MM.1S (cell line): Measurements from ENCODE around the gene CACNA1D.

ENCODE experiments used
- EZH2 ChIP-seq: fragments of 300-600 bp; sonication (generic); optimal IDR thresholded peaks from 2 replicates; pipeline ENCODE3; 2017; ENCODE audit warnings: low read depth, mild to moderate bottlenecking, antibody characterized with exemption, low read length, mixed read lengths
- EZH2phosphoT487 ChIP-seq: fragments of 300-600 bp; sonication (generic); IDR thresholded peaks from 2 replicates; pipeline ENCODE4 v1.6.1; 2018; ENCODE audit warnings: antibody characterized with exemption, low read length
- TF ChIP-seq, protein P1 (sequence below): fragments of 300-600 bp; sonication (generic); IDR thresholded peaks from 2 replicates; pipeline ENCODE4 v1.5.1; 2016; ENCODE audit warnings: antibody characterized with exemption, low read length, mixed read lengths

DNA sequence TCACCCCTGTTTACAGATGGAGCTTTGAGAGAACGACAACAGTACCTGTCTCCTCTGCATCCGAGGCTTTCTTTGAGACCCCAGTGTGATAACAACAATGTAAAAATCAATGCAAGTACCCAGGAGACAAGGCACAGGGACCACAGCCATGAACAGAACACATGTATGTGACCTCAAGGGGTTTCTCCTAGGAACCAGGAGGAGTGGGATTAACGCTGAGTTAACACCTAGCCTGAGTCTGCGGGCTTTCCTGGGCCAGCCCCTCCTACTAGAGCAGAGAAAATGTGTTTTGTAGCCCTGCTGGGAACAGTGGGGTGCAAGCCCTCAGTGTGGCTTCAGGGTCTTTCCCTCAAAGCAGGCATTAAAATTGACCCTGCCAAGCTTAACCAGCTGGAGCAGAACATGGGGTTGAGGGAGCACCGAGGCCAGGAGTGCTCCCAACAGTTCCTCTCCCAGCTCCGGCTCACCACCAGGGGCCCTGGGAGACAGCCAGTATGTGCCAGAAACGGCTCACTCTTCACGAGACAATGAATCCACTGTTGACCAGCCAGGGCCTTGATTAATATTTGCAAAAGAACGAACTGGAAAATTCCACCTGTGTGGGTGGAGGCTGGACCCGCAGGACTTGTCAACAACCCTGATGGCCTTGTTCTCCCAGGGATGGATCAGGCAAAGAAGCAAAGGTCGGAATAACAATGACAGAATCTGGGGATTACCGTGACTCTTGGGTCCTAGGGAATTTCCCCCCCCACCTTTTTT lies 348.2 kb downstream of the CACNA1D start:
- TF ChIP-seq EZH2: no peak
- TF ChIP-seq, protein P1, sequence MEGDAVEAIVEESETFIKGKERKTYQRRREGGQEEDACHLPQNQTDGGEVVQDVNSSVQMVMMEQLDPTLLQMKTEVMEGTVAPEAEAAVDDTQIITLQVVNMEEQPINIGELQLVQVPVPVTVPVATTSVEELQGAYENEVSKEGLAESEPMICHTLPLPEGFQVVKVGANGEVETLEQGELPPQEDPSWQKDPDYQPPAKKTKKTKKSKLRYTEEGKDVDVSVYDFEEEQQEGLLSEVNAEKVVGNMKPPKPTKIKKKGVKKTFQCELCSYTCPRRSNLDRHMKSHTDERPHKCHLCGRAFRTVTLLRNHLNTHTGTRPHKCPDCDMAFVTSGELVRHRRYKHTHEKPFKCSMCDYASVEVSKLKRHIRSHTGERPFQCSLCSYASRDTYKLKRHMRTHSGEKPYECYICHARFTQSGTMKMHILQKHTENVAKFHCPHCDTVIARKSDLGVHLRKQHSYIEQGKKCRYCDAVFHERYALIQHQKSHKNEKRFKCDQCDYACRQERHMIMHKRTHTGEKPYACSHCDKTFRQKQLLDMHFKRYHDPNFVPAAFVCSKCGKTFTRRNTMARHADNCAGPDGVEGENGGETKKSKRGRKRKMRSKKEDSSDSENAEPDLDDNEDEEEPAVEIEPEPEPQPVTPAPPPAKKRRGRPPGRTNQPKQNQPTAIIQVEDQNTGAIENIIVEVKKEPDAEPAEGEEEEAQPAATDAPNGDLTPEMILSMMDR: no peak
- TF ChIP-seq EZH2phosphoT487: no peak
